Endothelial cell of umbilical vein (primary cell): ENCODE results near the gene DCAF7. TPM values are rescaled to one million over a fixed set of nuclear protein-coding genes. Genes with fewer than 3 reads are reported as not detected.

Source experiments
- Bru-seq: library from RNA; stranded (reverse); fragments of 400-500 nt; gene quantifications from one replicate; lab custom pipeline; 2021; lab: Mats Ljungman, UMichigan
- BruChase-seq, 2 experiments: library from RNA; stranded (reverse); fragments of 400-500 nt; gene quantifications; one replicate each; lab custom pipeline; 2021; lab: Mats Ljungman, UMichigan
- BruUV-seq: library from RNA; stranded (reverse); fragments of 400-500 nt; replicated peaks from 2 replicates; lab custom pipeline; 2021; lab: Mats Ljungman, UMichigan
- CTCF ChIA-PET: fragments of 300-600, 350-600 bp; sonication (Branson Sonifier 250); formaldehyde crosslinking; loops from one replicate; lab custom pipeline; 2021; ENCODE audit warnings: antibody characterized with exemption, inconsistent platforms; lab: Charles Lee
- POLR2A ChIA-PET: fragments of 300-600, 350-600 bp; sonication (Branson Sonifier 250); formaldehyde crosslinking; loops from one replicate; lab custom pipeline; 2021; ENCODE audit warnings: antibody characterized with exemption, inconsistent platforms; lab: Charles Lee
- DNase-seq: peaks from one replicate; pipeline ENCODE4 v3.0.0-alpha.2; 2011; ENCODE audit warnings: low read depth, low spot score
- FAIRE-seq: peaks from 2 replicates; lab custom pipeline; 2011; peaks lifted over from hg19 to GRCh38; lab: Jason Lieb, UNC
- H2AFZ ChIP-seq: 2 replicates; pipeline ENCODE4 v1.6.0; 2012; ENCODE audit warnings: low read depth, low read length, control low read depth, inconsistent platforms
- H3K27ac ChIP-seq: 2 replicates; pipeline ENCODE4 v1.5.1; 2011; ENCODE audit warnings: low read depth, mild to moderate bottlenecking, control low read depth, low read length, moderate library complexity; ENCODE audit not compliant: insufficient read depth
- H3K27me3 ChIP-seq, 2 experiments: 2 replicates each; pipeline versions ENCODE4 v1.6.0 to v1.6.1; 2011; ENCODE audit warnings: low read length in 2 of 2, mixed read lengths in 1 of 2; ENCODE audit not compliant: control insufficient read depth in 2 of 2, insufficient read depth in 2 of 2
- H3K36me3 ChIP-seq, 2 experiments: 2 replicates in 1 of 2; 3 replicates in 1 of 2; pipeline ENCODE4 v1.5.1; 2011; ENCODE audit warnings: low read length in 2 of 2, mild to moderate bottlenecking in 1 of 2, moderate library complexity in 1 of 2; ENCODE audit not compliant: control insufficient read depth in 2 of 2, insufficient read depth in 2 of 2; ENCODE audit errors: extremely low read depth in 1 of 2
- H3K4me1 ChIP-seq: 3 replicates; pipeline ENCODE4 v1.5.1; 2011; ENCODE audit warnings: mild to moderate bottlenecking, low read length; ENCODE audit not compliant: control insufficient read depth, insufficient read depth; ENCODE audit errors: extremely low read depth
- H3K4me2 ChIP-seq: 2 replicates; pipeline ENCODE4 v1.6.1; 2011; ENCODE audit warnings: low read length, control low read depth, mixed read lengths; ENCODE audit not compliant: insufficient read depth
- H3K4me3 ChIP-seq, 3 experiments: fragments of 200-600 bp in 1 of 3; sonication (generic), shearing (Covaris generic) in 1 of 3; replicated peaks in 1 of 3; 2 replicates each; pipeline ENCODE4 v1.5.1; 2011 to 2016; ENCODE audit warnings: control low read depth in 3 of 3, low read length in 3 of 3, mild to moderate bottlenecking in 2 of 3, inconsistent platforms in 1 of 3, low read depth in 1 of 3, moderate library complexity in 1 of 3; ENCODE audit not compliant: insufficient read depth in 1 of 3
- H3K79me2 ChIP-seq: 2 replicates; pipeline ENCODE4 v1.6.0; 2012; ENCODE audit warnings: low read length, inconsistent platforms; ENCODE audit not compliant: control insufficient read depth, insufficient read depth
- H3K9ac ChIP-seq: replicated peaks from 2 replicates; pipeline ENCODE3; 2011; ENCODE audit warnings: low read length, control low read depth; ENCODE audit not compliant: insufficient read depth; ENCODE audit errors: extremely low read depth
- H3K9me1 ChIP-seq: replicated peaks from 3 replicates; pipeline ENCODE4 v1.6.0; 2011; ENCODE audit warnings: mild to moderate bottlenecking, low read length; ENCODE audit not compliant: control insufficient read depth, insufficient read depth; ENCODE audit errors: extremely low read depth
- H3K9me3 ChIP-seq: replicated peaks from 2 replicates; pipeline ENCODE4 v1.5.1; 2012; ENCODE audit warnings: low read length, inconsistent platforms; ENCODE audit not compliant: control insufficient read depth, insufficient read depth
- H4K20me1 ChIP-seq: replicated peaks from 2 replicates; pipeline ENCODE3; 2011; ENCODE audit warnings: mild to moderate bottlenecking, low read length; ENCODE audit not compliant: control insufficient read depth, insufficient read depth; ENCODE audit errors: extremely low read depth
- POLR2A ChIP-seq: IDR thresholded peaks from 2 replicates; pipeline ENCODE4 v1.6.1; 2012; ENCODE audit warnings: low read depth, mild to moderate bottlenecking, control low read depth, low read length
- POLR2AphosphoS5 ChIP-seq: IDR thresholded peaks from 2 replicates; pipeline ENCODE4 v1.6.1; 2012; ENCODE audit warnings: low read depth, mild to moderate bottlenecking, control low read depth, low read length, moderate library complexity; ENCODE audit not compliant: insufficient read depth
- dilution Hi-C: fragments of 300-500 bp; cut with MboI; formaldehyde crosslinking; loops from one replicate; pipeline ENCODE4 v1.15.0; 2019; ENCODE audit warnings: low sequenced_read_pairs; ENCODE audit not compliant: extremely low pct_ligation_motif_present
- intact Hi-C: fragments of 100-400 bp; cut with micrococcal nuclease; formaldehyde crosslinking; loops from one replicate; pipeline ENCODE4 v1.10.0; 2022
- long read RNA-seq: library from polyadenylated mRNA; stranded (forward); transcript quantifications from one replicate; pipeline ENCODE4 v2.0.0, GENCODE V29; 2021
- polyA minus RNA-seq, 3 experiments: library from RNA; depleted of rRNA, polyadenylated mRNA; stranded (reverse); fragments of >200 nt; gene quantifications; 1 replicate in 1 of 3; 2 replicates in 2 of 3; pipeline ENCODE4 v1.2.3, GENCODE V29; 2011
- polyA plus RNA-seq, 4 experiments: library from polyadenylated mRNA; depleted of rRNA in 3 of 4; stranded (reverse) in 3 of 4; unstranded in 1 of 4; fragments of >200 nt; gene quantifications; 2 replicates each; pipeline versions ENCODE4 v1.2.1 to v1.2.3, GENCODE V29; 2011 to 2012; ENCODE audit warnings: missing spikeins in 1 of 4
- total RNA-seq: library from RNA; stranded (reverse); gene quantifications from 2 replicates; pipeline ENCODE4 v1.2.3, GENCODE V29; 2021
- TF ChIP-seq, protein P1 (sequence below): IDR thresholded peaks from 2 replicates; pipeline ENCODE4 v1.6.1; 2011; ENCODE audit not compliant: insufficient read depth, insufficient read length

The DCAF7 gene
- total RNA-seq, result 89.6 and 100 TPM in 2 replicates
- polyA plus RNA-seq, result 82.8 and 88.2 TPM in 2 replicates
- 56.9 and 63.4 TPM in 2 replicates for polyA plus RNA-seq (2011; cell fraction: cytosol; rRNA removed)
- polyA plus RNA-seq (2011; cell fraction: nucleus; rRNA removed), result 52.2 and 55.6 TPM in 2 replicates
- 64.1 and 72.1 TPM in 2 replicates for polyA plus RNA-seq (2012)
- 140 and 148 TPM in 2 replicates for polyA minus RNA-seq
- 47.5 TPM for polyA minus RNA-seq (2011; cell fraction: cytosol; rRNA and poly(A)+ RNA removed)
- 24.4 and 26.9 TPM in 2 replicates for polyA minus RNA-seq (2011; cell fraction: nucleus; rRNA and poly(A)+ RNA removed)
- Bru-seq, nascent RNA, result percentile 83 among the genes with signal in this experiment
- BruChase-seq, experiment 1, labeled RNA remaining after a 6-hour chase, result percentile 94 among the genes with signal in this experiment
- BruChase-seq, experiment 2, labeled RNA remaining after a 2-hour chase, result percentile 91 among the genes with signal in this experiment
- long read RNA-seq, full-length matches to known transcripts, result 56 of 142 reads
- long read RNA-seq, partial matches to known transcripts, result 35 of 142 reads
- long read RNA-seq, other reads (novel, unspliced or antisense), result 51 of 142 reads

- dilution Hi-C loops, result no loop called here
- FAIRE-seq, result peak; percentile 100
- CTCF ChIA-PET, result interaction anchor here (1.3 to 2.6 kb wide), 3 partner anchors 11 to 62 kb away, joined by 3 to 12 read pairs (median 10); no protein-coding TSS in a partner anchor
Measured at GRCh38 chr17:63549946-63550816, at the start of gene DCAF7. TSS of gene DCAF7 (plus strand) at chr17:63550477. CDS start at chr17:63550678, 201 bp downstream.

More at GRCh38 chr17:63549946-63550816, at the start of gene DCAF7:
- no TSS peak for BruUV-seq
- Histone ChIP-seq H3K9ac (peak within 1 kb of the TSS; percentile 54), H3K4me2 (peak within 1 kb of the TSS; percentile 97), H3K27me3 (no peaks in the 10 kb centered on the region), H4K20me1 (peaks cover 9% of the 10 kb centered on the region), H3K27ac (peak within 1 kb of the TSS; percentile 42), H3K4me1 (peaks cover 14% of the 10 kb centered on the region), H3K9me3 (no peaks in the 10 kb centered on the region), H3K79me2 (peaks cover 46% of the 10 kb centered on the region), H3K4me3 (peak within 1 kb of the TSS; percentile 42 to 77 (median 64)), H3K9me1 (no peaks in the 10 kb centered on the region), H2AFZ (peak within 1 kb of the TSS; percentile 94), H3K36me3 (no peaks in the 10 kb centered on the region)
- intact Hi-C loops, result loop anchor here (1.0 to 5.0 kb wide), 4 partner anchors 72 to 127 kb away; partner anchors contain the start of genes CYB561 and MAP3K3
- peak; percentile 100 for DNase-seq
- POLR2A ChIA-PET, result no interaction called here
- peak; percentile 74 for TF ChIP-seq POLR2A
- TF ChIP-seq, protein P1, sequence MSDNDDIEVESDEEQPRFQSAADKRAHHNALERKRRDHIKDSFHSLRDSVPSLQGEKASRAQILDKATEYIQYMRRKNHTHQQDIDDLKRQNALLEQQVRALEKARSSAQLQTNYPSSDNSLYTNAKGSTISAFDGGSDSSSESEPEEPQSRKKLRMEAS, result no peak
- peak; percentile 62 for TF ChIP-seq POLR2AphosphoS5
